H1 (cell line): ENCODE results near the gene STEAP3. TPM values are rescaled to one million over a fixed set of nuclear protein-coding genes. Genes with fewer than 3 reads are reported as not detected.

Source experiments
- CTCF ChIA-PET: fragments of 300-600 bp; sonication (Branson Sonifier 250); formaldehyde crosslinking; loops from one replicate; lab custom pipeline; 2021; ENCODE audit not compliant: partially characterized antibody; lab: Charles Lee
- POLR2A ChIA-PET: fragments of 300-600 bp; sonication (Branson Sonifier 250); formaldehyde crosslinking; loops from one replicate; lab custom pipeline; 2021; ENCODE audit warnings: inconsistent platforms; ENCODE audit not compliant: partially characterized antibody; lab: Charles Lee
- DNase-seq, 2 experiments: peaks; one replicate each; pipeline versions ENCODE4 v3.0.0 to v3.0.0-alpha.2; 2010 to 2022; ENCODE audit warnings: low spot score in 2 of 2, low read depth in 1 of 2, mixed read lengths in 1 of 2
- FAIRE-seq: peaks from 2 replicates; lab custom pipeline; 2011; peaks lifted over from hg19 to GRCh38; lab: Jason Lieb, UNC
- H2AFZ ChIP-seq: 2 replicates; pipeline ENCODE4 v1.8.1; 2012; ENCODE audit warnings: low read length, inconsistent platforms
- H2AK5ac ChIP-seq: 2 replicates; pipeline ENCODE4 v1.6.1; 2013; ENCODE audit warnings: low read depth, low read length
- H2BK120ac ChIP-seq: replicated peaks from 2 replicates; pipeline ENCODE3; 2013; ENCODE audit warnings: low read depth, low read length, inconsistent platforms
- H2BK12ac ChIP-seq: 2 replicates; pipeline ENCODE4 v1.6.1; 2013; ENCODE audit warnings: low read depth, low read length
- H2BK15ac ChIP-seq: 2 replicates; pipeline ENCODE4 v1.6.1; 2013; ENCODE audit warnings: low read length
- H2BK20ac ChIP-seq: 2 replicates; pipeline ENCODE4 v1.6.1; 2013; ENCODE audit warnings: low read length
- H2BK5ac ChIP-seq: 2 replicates; pipeline ENCODE4 v1.6.1; 2013; ENCODE audit warnings: low read depth, low read length
- H3K14ac ChIP-seq: 2 replicates; pipeline ENCODE4 v1.6.1; 2013; ENCODE audit warnings: inconsistent platforms; ENCODE audit not compliant: insufficient read length
- H3K18ac ChIP-seq: 2 replicates; pipeline ENCODE4 v1.6.1; 2013; ENCODE audit warnings: low read length; ENCODE audit errors: extremely low read depth
- H3K23ac ChIP-seq: 2 replicates; pipeline ENCODE4 v1.6.1; 2013; ENCODE audit warnings: inconsistent platforms; ENCODE audit not compliant: insufficient read length
- H3K23me2 ChIP-seq: 2 replicates; pipeline ENCODE4 v1.6.1; 2013; ENCODE audit warnings: low read depth, low read length
- H3K27ac ChIP-seq: 2 replicates; pipeline ENCODE4 v1.6.1; 2011; ENCODE audit warnings: low read depth, low read length, inconsistent platforms
- H3K27me3 ChIP-seq, 4 experiments: replicated peaks in 1 of 4; 1 replicate in 1 of 4; 2 replicates in 3 of 4; pipeline versions ENCODE4 v1.6.1 to v1.8.1; 2011 to 2013; ENCODE audit warnings: low read length in 3 of 4, mild to moderate bottlenecking in 3 of 4, inconsistent platforms in 2 of 4, mixed read lengths in 2 of 4, moderate library complexity in 1 of 4; ENCODE audit not compliant: control insufficient read depth in 3 of 4, insufficient read depth in 3 of 4; ENCODE audit errors: extremely low read depth in 1 of 4
- H3K36me3 ChIP-seq, 4 experiments: 2 replicates each; pipeline versions ENCODE4 v1.6.1 to v1.8.1; 2011 to 2013; ENCODE audit warnings: mild to moderate bottlenecking in 4 of 4, low read length in 3 of 4, moderate library complexity in 2 of 4, control low read depth in 1 of 4, inconsistent platforms in 1 of 4; ENCODE audit not compliant: insufficient read depth in 4 of 4, control insufficient read depth in 2 of 4
- H3K4ac ChIP-seq: replicated peaks from 2 replicates; pipeline ENCODE3; 2013; ENCODE audit warnings: low read length, low read depth, mixed read lengths, inconsistent platforms; ENCODE audit not compliant: insufficient read length
- H3K4me1 ChIP-seq, 4 experiments: replicated peaks in 1 of 4; 1 replicate in 1 of 4; 2 replicates in 3 of 4; pipeline versions ENCODE4 v1.6.1 to v1.8.1; 2011 to 2013; ENCODE audit warnings: low read length in 3 of 4, inconsistent platforms in 2 of 4, mixed read lengths in 1 of 4; ENCODE audit not compliant: insufficient read depth in 4 of 4, control insufficient read depth in 3 of 4
- H3K4me2 ChIP-seq, 2 experiments: 2 replicates each; pipeline versions ENCODE4 v1.6.1 to v1.8.1; 2011 to 2013; ENCODE audit warnings: low read depth in 2 of 2, low read length in 2 of 2, control low read depth in 1 of 2, inconsistent platforms in 1 of 2, mild to moderate bottlenecking in 1 of 2; ENCODE audit not compliant: insufficient read depth in 1 of 2
- H3K4me3 ChIP-seq, 4 experiments: fragments of 200-600, 300-600 bp in 1 of 4; sonication (generic), shearing (Covaris generic), sonication (Bioruptor Twin) in 1 of 4; 2 replicates each; pipeline versions ENCODE4 v1.5.1 to v1.8.1; 2011 to 2016; ENCODE audit warnings: low read length in 4 of 4, low read depth in 3 of 4, control low read depth in 2 of 4, inconsistent platforms in 2 of 4, mild to moderate bottlenecking in 2 of 4, mixed read lengths in 1 of 4, moderate library complexity in 1 of 4; ENCODE audit not compliant: insufficient read depth in 2 of 4; ENCODE audit errors: extremely low read depth in 1 of 4
- H3K56ac ChIP-seq: replicated peaks from 2 replicates; pipeline ENCODE3; 2013; ENCODE audit warnings: low read depth, mild to moderate bottlenecking, mixed read lengths, low read length, inconsistent platforms; ENCODE audit not compliant: insufficient read length
- H3K79me1 ChIP-seq: 2 replicates; pipeline ENCODE4 v1.6.1; 2013; ENCODE audit warnings: low read depth, low read length, control low read depth
- H3K79me2 ChIP-seq, 2 experiments: 2 replicates each; pipeline versions ENCODE4 v1.6.1 to v1.8.1; 2012 to 2013; ENCODE audit warnings: low read length in 2 of 2, mild to moderate bottlenecking in 2 of 2, inconsistent platforms in 1 of 2; ENCODE audit not compliant: insufficient read depth in 2 of 2, control insufficient read depth in 1 of 2
- H3K9ac ChIP-seq, 4 experiments: replicated peaks in 1 of 4; 1 replicate in 1 of 4; 2 replicates in 3 of 4; pipeline versions ENCODE4 v1.6.1 to v1.8.1; 2011 to 2013; ENCODE audit warnings: low read depth in 3 of 4, low read length in 3 of 4, control low read depth in 2 of 4, mild to moderate bottlenecking in 2 of 4, moderate library complexity in 2 of 4, inconsistent platforms in 1 of 4; ENCODE audit errors: extremely low read depth in 1 of 4
- H3K9me3 ChIP-seq, 2 experiments: 2 replicates each; pipeline versions ENCODE4 v1.6.1 to v1.8.1; 2012 to 2013; ENCODE audit warnings: mild to moderate bottlenecking in 2 of 2, moderate library complexity in 2 of 2, control low read depth in 1 of 2, inconsistent platforms in 1 of 2, low read depth in 1 of 2, low read length in 1 of 2, mixed read lengths in 1 of 2; ENCODE audit not compliant: insufficient read depth in 2 of 2
- H4K20me1 ChIP-seq, 2 experiments: replicated peaks in 1 of 2; 2 replicates each; pipeline versions ENCODE3 to v1.8.1; 2011 to 2013; ENCODE audit warnings: inconsistent platforms in 2 of 2, low read length in 2 of 2, mild to moderate bottlenecking in 1 of 2; ENCODE audit not compliant: insufficient read depth in 2 of 2, control insufficient read depth in 1 of 2
- H4K5ac ChIP-seq: 2 replicates; pipeline ENCODE4 v1.6.1; 2013; ENCODE audit warnings: low read length, low read depth, mixed read lengths, inconsistent platforms; ENCODE audit not compliant: insufficient read length
- H4K8ac ChIP-seq: 2 replicates; pipeline ENCODE4 v1.8.0; 2013; ENCODE audit warnings: mild to moderate bottlenecking, moderate library complexity, low read length, inconsistent platforms; ENCODE audit not compliant: insufficient read depth; ENCODE audit errors: extremely low read depth
- H4K91ac ChIP-seq: replicated peaks from 2 replicates; pipeline ENCODE3; 2013; ENCODE audit warnings: low read length, mixed read lengths, inconsistent platforms; ENCODE audit not compliant: insufficient read length
- BCL11A ChIP-seq, 2 experiments: IDR thresholded peaks; one replicate each; pipeline ENCODE4 v1.6.1; 2011; ENCODE audit warnings: low read depth in 2 of 2, low read length in 2 of 2, mild to moderate bottlenecking in 2 of 2
- CTCF ChIP-seq, 3 experiments: IDR thresholded peaks; 1 replicate in 2 of 3; 2 replicates in 1 of 3; pipeline versions ENCODE4 v1.5.1 to v1.6.1; 2011; ENCODE audit warnings: low read length in 3 of 3, mild to moderate bottlenecking in 3 of 3, inconsistent platforms in 2 of 3, low read depth in 1 of 3, moderate library complexity in 1 of 3; ENCODE audit not compliant: insufficient read depth in 1 of 3; ENCODE audit errors: control extremely low read depth in 1 of 3
- HDAC2 ChIP-seq, 2 experiments: fragments of 300-600 bp in 1 of 2; sonication (generic) in 1 of 2; IDR thresholded peaks; 2 replicates each; pipeline ENCODE4 v1.6.1; 2011 to 2012; ENCODE audit warnings: low read depth in 2 of 2, low read length in 2 of 2, mild to moderate bottlenecking in 2 of 2, moderate library complexity in 2 of 2, borderline replicate concordance in 1 of 2, inconsistent platforms in 1 of 2
- POLR2AphosphoS5 ChIP-seq: IDR thresholded peaks from 2 replicates; pipeline ENCODE4 v1.6.1; 2011; ENCODE audit warnings: low read depth, low read length
- RAD21 ChIP-seq, 2 experiments: IDR thresholded peaks in 1 of 2; conservative IDR thresholded peaks in 1 of 2; 2 replicates each; pipeline ENCODE4 v1.6.1; 2011; ENCODE audit warnings: low read depth in 2 of 2, low read length in 2 of 2, improper control_type of control experiment in 1 of 2, inconsistent platforms in 1 of 2, mild to moderate bottlenecking in 1 of 2, moderate library complexity in 1 of 2
- SIRT6 ChIP-seq: IDR thresholded peaks from one replicate; pipeline ENCODE4 v1.7.1; 2012; ENCODE audit warnings: low read length, inconsistent platforms
- SRF ChIP-seq: IDR thresholded peaks from 2 replicates; pipeline ENCODE4 v1.6.1; 2011; ENCODE audit warnings: mild to moderate bottlenecking, low read depth, low read length, moderate library complexity
- YY1 ChIP-seq: IDR thresholded peaks from 2 replicates; pipeline ENCODE4 v1.6.1; 2011; ENCODE audit warnings: low read depth, mild to moderate bottlenecking, low read length
- WGBS, 2 experiments: shearing (Covaris generic) in 1 of 2; methylation state at CpG; one replicate each; pipeline versions ENCODE4 v1.1.6 to v1.1.7; 2013 to 2015; ENCODE audit warnings: low lambda C conversion rate in 2 of 2, mixed read lengths in 2 of 2, inconsistent platforms in 1 of 2, low coverage in 1 of 2, missing lambda C conversion rate in 1 of 2; ENCODE audit not compliant: insufficient replicate concordance in 2 of 2, insufficient coverage in 1 of 2, insufficient read length in 1 of 2; ENCODE audit errors: extremely low coverage in 1 of 2, missing lambda C conversion rate in 1 of 2; 5-methylcytosine and 5-hydroxymethylcytosine counted together
- polyA plus RNA-seq, 7 experiments: library from polyadenylated mRNA; depleted of rRNA in 3 of 7; stranded (reverse) in 5 of 7; unstranded in 2 of 7; fragments of >200 nt in 5 of 7; fragments of 200-250 nt in 2 of 7; gene quantifications; 1 replicate in 5 of 7; 2 replicates in 1 of 7; 4 replicates in 1 of 7; pipeline versions ENCODE4 v1.2.1 to v1.2.3, GENCODE V29; 2011 to 2013; ENCODE audit warnings: missing spikeins in 2 of 7, mixed read lengths in 2 of 7
- total RNA-seq: library from RNA; stranded (reverse); fragmentation: NEBNext Ultra II Directional; extraction: Animal tissue kit (Norgen Biotek cat#: 25700); gene quantifications from 2 replicates; pipeline ENCODE4 v1.2.1, GENCODE V29; 2021

Gene STEAP3
- total and polyA plus RNA-seq, 2 of the 8 experiments (the other 6 are each of a cell fraction or from before 2014, with no cell fraction given) = 21.7 to 27.9 TPM

- ChIA-PET CTCF (interaction anchor here (0.6 to 2.2 kb wide), 8 partner anchors 11 to 396 kb away, joined by 3 to 8 read pairs (median 3); no protein-coding TSS in a partner anchor), POLR2A (interaction anchor here (1.8 to 2.0 kb wide), 2 partner anchors 11 to 33 kb away, joined by 3 to 5 read pairs; no protein-coding TSS in a partner anchor)
- Histone ChIP-seq H4K20me1 (peaks cover 0 to 5% of the 10 kb centered on the region in 2 experiments), H3K4me2 (no peak overlapping the region), H3K23ac (no peak overlapping the region), H4K5ac (no peak overlapping the region), H3K4ac (no peak overlapping the region), H2AFZ (no peak overlapping the region), H3K9ac (no peak overlapping the region), H3K56ac (no peak overlapping the region), H3K27me3 (no peaks in the 10 kb centered on the region), H3K4me1 (peaks cover 11 to 29% (median 21%) of the 10 kb centered on the region in 4 experiments), H3K9me3 (no peaks in the 10 kb centered on the region), H3K4me3 (no peak overlapping the region), H3K79me2 (no peaks in the 10 kb centered on the region), H2BK12ac (no peak overlapping the region; the same call in 1 of the 2 replicates), H3K27ac (no peak overlapping the region), H4K91ac (no peak overlapping the region), H3K14ac (no peak overlapping the region), H2AK5ac (peak overlapping the region; percentile 10; the same call in 1 of the 2 replicates), H4K8ac (no peak overlapping the region), H2BK15ac (no peak overlapping the region), H2BK120ac (no peak overlapping the region), H3K23me2 (no peaks in the 10 kb centered on the region), H3K18ac (no peak overlapping the region), H3K79me1 (no peaks in the 10 kb centered on the region), H2BK20ac (no peak overlapping the region), H2BK5ac (no peak overlapping the region), H3K36me3 (peaks cover 0 to 6% (median 2%) of the 10 kb centered on the region in 4 experiments; a peak in 3 of 8 replicates)
- DNase-seq (no peak), FAIRE-seq (no peak)
- TF ChIP-seq POLR2AphosphoS5 = no peak
- peak in 1 of 2 experiments; percentile 9; a peak in 1 of 4 replicates for TF ChIP-seq RAD21 (IDR thresholded peaks at IDR 0.05 in 1 of 2, conservative IDR thresholded peaks at IDR 0.05 in 1 of 2; ENCODE audit: low read depth in 2 of 2, low read length in 2 of 2)
- TF ChIP-seq CTCF (IDR thresholded peaks at IDR 0.05; ENCODE audit: control extremely low read depth in 1 of 3, insufficient read depth in 1 of 3, low read depth in 1 of 3, low read length in 3 of 3) = peak in 1 of 3 experiments; percentile 20; a peak in 1 of 4 replicates
- no peak for TF ChIP-seq SIRT6
- TF ChIP-seq SRF = no peak
- TF ChIP-seq BCL11A (IDR thresholded peaks at IDR 0.05; ENCODE audit: low read depth in 2 of 2, low read length in 2 of 2) = no peak
- no peak for TF ChIP-seq HDAC2 (IDR thresholded peaks at IDR 0.05; ENCODE audit: borderline replicate concordance in 1 of 2, low read depth in 2 of 2, low read length in 2 of 2)
- TF ChIP-seq YY1 = no peak
- WGBS, 2 experiments = 85% methylated on average over 12 of the region's 12 CpGs; no CpG with 5 or more reads in 1 of the 2 experiments
These were observed 28.8 kb downstream of the STEAP3 start for GRCh38 chr2:119252186-119253113.
